ENCODE measurements around the gene CNOT6. TPM values are rescaled to one million over a fixed set of nuclear protein-coding genes. Genes with fewer than 3 reads are reported as not detected.
"Not testable (repeated sequence)": the region's sequence is repeated elsewhere in the genome, so short reads cannot be mapped to it uniquely, and the experiment has no call there.

CNOT6 gene
- total RNA-seq, 1 donor from 2014 or later = 55.7 TPM

DNA sequence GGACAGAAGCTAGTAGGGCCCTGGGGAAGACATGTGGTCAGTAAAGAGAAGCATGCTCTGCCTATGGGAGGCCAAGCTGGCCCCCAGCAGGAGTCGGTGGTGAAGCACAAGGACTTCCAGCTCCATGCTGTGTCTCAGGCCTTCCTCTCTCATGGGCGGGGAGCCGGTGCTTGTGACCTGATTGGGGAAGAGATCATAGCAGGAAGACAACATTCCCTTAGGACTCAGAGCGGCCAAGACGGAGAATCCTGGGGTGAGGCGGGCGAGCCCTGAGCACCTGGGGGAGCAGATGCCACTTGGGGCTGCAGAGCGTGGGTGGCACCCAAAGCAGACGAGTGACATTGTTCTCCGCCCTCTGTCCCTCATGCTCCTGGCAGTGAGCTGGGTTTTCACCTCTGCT is 33.3 kb upstream of the CNOT6 start:
- peaks cover 4% of the 10 kb centered on the region for H3K9me3 Mint-ChIP-seq
- no peaks in the 10 kb centered on the region for H3K4me1 Mint-ChIP-seq (ENCODE audit: unreplicated experiment)
- H3K27me3 Mint-ChIP-seq = no peaks in the 10 kb centered on the region
- H3K27ac Mint-ChIP-seq = no peak overlapping the region
- no peaks in the 10 kb centered on the region for H3K36me3 Mint-ChIP-seq
- no peak overlapping the region for H3K4me3 Mint-ChIP-seq
- DNase-seq (ENCODE audit: extremely low spot score, unreplicated experiment) = no peak
- TF ChIP-seq, protein P1, sequence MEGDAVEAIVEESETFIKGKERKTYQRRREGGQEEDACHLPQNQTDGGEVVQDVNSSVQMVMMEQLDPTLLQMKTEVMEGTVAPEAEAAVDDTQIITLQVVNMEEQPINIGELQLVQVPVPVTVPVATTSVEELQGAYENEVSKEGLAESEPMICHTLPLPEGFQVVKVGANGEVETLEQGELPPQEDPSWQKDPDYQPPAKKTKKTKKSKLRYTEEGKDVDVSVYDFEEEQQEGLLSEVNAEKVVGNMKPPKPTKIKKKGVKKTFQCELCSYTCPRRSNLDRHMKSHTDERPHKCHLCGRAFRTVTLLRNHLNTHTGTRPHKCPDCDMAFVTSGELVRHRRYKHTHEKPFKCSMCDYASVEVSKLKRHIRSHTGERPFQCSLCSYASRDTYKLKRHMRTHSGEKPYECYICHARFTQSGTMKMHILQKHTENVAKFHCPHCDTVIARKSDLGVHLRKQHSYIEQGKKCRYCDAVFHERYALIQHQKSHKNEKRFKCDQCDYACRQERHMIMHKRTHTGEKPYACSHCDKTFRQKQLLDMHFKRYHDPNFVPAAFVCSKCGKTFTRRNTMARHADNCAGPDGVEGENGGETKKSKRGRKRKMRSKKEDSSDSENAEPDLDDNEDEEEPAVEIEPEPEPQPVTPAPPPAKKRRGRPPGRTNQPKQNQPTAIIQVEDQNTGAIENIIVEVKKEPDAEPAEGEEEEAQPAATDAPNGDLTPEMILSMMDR (conservative IDR thresholded peaks at IDR 0.05) = no peak

DNA sequence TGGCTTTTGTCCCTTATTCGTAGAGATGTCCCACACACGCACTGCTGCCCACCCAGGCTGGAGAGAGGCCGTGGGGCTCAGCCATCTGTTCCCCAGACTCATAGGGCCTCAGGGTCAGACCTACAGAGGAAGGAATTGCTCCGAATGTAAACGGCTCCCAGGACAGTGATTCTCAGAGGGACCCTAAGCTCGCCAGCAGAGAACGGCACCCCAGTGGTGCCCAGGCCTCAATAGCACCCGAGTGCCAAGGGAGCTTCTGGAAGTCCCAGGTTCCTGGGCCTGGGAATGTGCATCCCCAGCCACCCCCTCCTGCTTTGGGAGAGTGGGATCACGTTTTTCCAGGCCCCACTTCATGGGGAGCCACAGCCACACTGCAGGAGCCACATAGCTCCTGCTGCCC is 32.9 kb upstream of the CNOT6 start:
- Mint-ChIP-seq H3K4me1 (ENCODE audit: unreplicated experiment) (no peaks in the 10 kb centered on the region), H3K4me3 (no peak overlapping the region), H3K27ac (no peak overlapping the region), H3K27me3 (no peaks in the 10 kb centered on the region), H3K9me3 (peaks cover 3% of the 10 kb centered on the region), H3K36me3 (no peaks in the 10 kb centered on the region)
- TF ChIP-seq, protein P1 (conservative IDR thresholded peaks at IDR 0.05) = no peak
- no peak for DNase-seq (ENCODE audit: extremely low spot score, unreplicated experiment)

DNA sequence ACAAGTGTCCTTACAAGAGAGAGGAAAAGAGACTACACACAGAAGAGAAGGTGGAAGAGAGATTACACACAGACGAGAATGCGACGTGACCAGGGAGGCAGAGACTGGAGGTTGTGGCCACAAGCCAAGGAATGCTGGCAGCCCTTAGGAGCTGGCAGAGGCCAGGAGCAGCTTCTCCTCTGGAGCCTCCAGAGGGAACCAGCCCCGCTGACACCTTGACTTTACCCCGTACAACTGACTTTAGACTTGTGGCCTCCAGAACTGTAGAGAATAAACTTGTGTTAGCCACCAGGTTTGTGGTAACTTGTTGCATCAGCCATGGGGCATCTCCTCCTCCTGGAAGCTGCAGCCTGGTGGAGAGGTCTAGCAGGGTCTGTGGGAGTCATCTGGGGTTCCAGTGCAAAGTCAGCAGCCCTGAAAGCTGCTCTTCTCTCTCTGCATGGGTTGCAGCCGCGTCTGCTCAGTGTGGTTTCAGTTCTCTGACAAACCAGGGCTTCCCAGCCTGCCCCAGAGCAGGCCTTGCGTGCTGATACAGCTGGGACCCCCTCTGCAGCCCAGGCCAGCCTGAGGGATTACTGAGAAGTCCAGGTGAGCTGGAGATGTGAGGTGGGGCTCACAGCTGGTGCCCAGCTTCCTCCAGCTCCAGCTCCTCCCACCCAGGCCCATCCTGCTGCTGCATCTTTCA is 30.8 kb upstream of the CNOT6 start:
- DNase-seq (ENCODE audit: extremely low spot score, unreplicated experiment) = no peak
- no peaks in the 10 kb centered on the region for H3K36me3 Mint-ChIP-seq

DNA sequence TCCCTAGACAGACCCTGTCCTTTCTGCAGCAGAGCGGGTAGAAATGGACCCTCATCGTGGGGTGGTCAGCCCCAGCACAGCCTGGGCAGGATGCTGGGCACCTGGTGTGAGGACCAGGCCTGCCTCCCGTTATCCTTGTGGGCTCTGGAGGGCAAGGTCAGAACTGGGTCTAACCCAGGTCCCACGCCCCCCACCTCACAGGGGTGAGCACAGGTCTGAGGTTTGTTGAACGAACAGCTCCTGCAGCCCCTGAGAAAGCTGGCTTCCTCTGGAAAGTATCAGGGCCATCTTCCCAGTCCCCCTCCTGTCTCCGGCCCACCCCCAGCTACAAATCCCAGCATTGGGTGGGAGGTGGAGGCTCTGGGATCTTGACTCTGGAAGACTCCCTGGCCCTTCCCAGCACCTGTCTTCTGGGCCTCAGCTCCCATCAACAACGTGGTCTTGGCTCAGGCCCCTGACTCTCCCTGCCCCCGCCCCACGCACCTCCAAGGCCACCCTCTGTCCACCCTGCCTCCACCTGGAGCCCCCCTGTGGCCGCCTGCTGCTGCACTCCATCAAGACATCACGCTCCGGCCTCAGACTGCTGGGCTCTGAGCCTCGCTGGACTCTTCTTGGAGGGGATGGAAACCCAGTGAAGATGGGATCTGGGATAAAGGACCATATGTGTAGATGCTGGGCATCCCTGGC is 30.1 kb upstream of the CNOT6 start:
- Mint-ChIP-seq H3K4me3 (no peak overlapping the region), H3K27me3 (peaks cover 6% of the 10 kb centered on the region), H3K36me3 (no peaks in the 10 kb centered on the region), H3K9me3 (no peaks in the 10 kb centered on the region), H3K27ac (no peak overlapping the region), H3K4me1 (ENCODE audit: unreplicated experiment) (no peaks in the 10 kb centered on the region)
- DNase-seq (ENCODE audit: extremely low spot score, unreplicated experiment) = no peak
- TF ChIP-seq, protein P1 (conservative IDR thresholded peaks at IDR 0.05) = no peak

More for the DNA sequence above, 30.8 kb upstream of the CNOT6 start:
- Mint-ChIP-seq H3K9me3 (no peaks in the 10 kb centered on the region), H3K27me3 (no peaks in the 10 kb centered on the region), H3K27ac (no peak overlapping the region), H3K4me3 (no peak overlapping the region), H3K4me1 (ENCODE audit: unreplicated experiment) (no peaks in the 10 kb centered on the region)
- TF ChIP-seq, protein P1 (conservative IDR thresholded peaks at IDR 0.05) = no peak

DNA sequence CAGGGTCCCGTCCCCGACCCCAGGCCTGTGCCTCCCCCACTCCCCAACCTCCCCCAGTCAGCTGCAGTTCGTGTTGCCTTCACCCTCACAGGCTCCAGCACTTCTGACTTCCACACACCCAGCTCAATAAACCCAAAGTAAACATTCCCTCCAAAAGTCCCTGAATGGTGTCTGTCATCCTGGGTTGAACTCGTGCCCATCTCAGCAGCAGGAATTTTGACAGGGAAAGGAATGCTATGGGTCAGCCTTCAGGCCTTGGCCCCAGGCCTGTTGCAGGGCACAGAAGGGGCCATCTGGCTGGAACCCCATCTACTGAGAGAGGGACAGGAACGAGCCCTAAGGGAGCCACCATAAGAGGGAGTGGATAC is 29.6 kb upstream of the CNOT6 start:
- no peak overlapping the region for H3K4me3 Mint-ChIP-seq
- no peak overlapping the region for H3K27ac Mint-ChIP-seq
- TF ChIP-seq, protein P1 (conservative IDR thresholded peaks at IDR 0.05) = no peak
- DNase-seq (ENCODE audit: extremely low spot score, unreplicated experiment) = no peak
- no peaks in the 10 kb centered on the region for H3K9me3 Mint-ChIP-seq
- no peaks in the 10 kb centered on the region for H3K36me3 Mint-ChIP-seq
- peaks cover 6% of the 10 kb centered on the region for H3K27me3 Mint-ChIP-seq
- no peaks in the 10 kb centered on the region for H3K4me1 Mint-ChIP-seq (ENCODE audit: unreplicated experiment)

DNA sequence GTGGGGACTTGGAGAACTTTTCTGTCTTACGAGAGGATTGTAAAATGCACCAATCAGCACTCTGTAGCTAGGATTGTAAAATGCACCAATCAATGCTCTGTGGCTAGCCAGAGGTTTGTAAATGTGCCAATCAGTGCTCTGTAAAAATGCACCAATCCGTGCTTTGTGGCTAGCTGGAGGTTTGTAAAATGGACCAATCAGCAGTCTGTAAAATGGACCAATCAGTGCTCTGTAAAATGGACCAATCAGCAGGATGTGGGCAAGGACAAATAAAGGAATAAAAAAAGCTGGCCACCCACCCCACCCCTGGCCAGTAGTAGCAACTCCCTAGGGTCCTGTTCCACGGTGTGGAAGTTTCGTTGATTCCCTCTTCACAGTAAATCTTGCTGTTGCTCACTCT is 29.1 kb upstream of the CNOT6 start:
- not testable (repeated sequence) for H3K9me3 Mint-ChIP-seq; H3K4me1 Mint-ChIP-seq (ENCODE audit: unreplicated experiment); H3K4me3 Mint-ChIP-seq; H3K36me3 Mint-ChIP-seq; H3K27ac Mint-ChIP-seq; H3K27me3 Mint-ChIP-seq; DNase-seq (ENCODE audit: extremely low spot score, unreplicated experiment)

Data from type B pancreatic cell (in vitro differentiated cells).